ENCODE data around the gene CALML3. TPM values are rescaled to one million over a fixed set of nuclear protein-coding genes. Genes with fewer than 3 reads are reported as not detected.

CALML3 gene
- total RNA-seq, 1 donor from 2014 or later = not detected

- DNase-seq (ENCODE audit: low read depth) = no peak
- H3K27ac Mint-ChIP-seq (ENCODE audit: unreplicated experiment) = no peak overlapping the region
- H3K9ac ChIP-seq (ENCODE audit: low read length) = no peak overlapping the region
- peaks cover 18% of the 10 kb centered on the region for H3K4me1 ChIP-seq (ENCODE audit: insufficient read depth, low read length)
- H3K4me3 ChIP-seq (ENCODE audit: insufficient read depth, low read depth, low read length) = no peak overlapping the region
- H3K27me3 Mint-ChIP-seq (ENCODE audit: low read depth, unreplicated experiment) = peaks cover 7% of the 10 kb centered on the region
- H3K36me3 ChIP-seq (ENCODE audit: insufficient read depth, low read length) = no peaks in the 10 kb centered on the region
- no peak overlapping the region for H3K4me3 Mint-ChIP-seq (ENCODE audit: unreplicated experiment)
- H3K4me2 ChIP-seq (ENCODE audit: low read length) = no peak overlapping the region
- no peaks in the 10 kb centered on the region for H3K79me2 ChIP-seq (ENCODE audit: insufficient read depth, low read length)
- peaks cover 9% of the 10 kb centered on the region for H3K4me1 Mint-ChIP-seq (ENCODE audit: low read depth, unreplicated experiment)
- H3K36me3 Mint-ChIP-seq (ENCODE audit: low read depth, unreplicated experiment) = peaks cover 1% of the 10 kb centered on the region
- no peak overlapping the region for H3K27ac ChIP-seq (ENCODE audit: low read depth, low read length)
- no peaks in the 10 kb centered on the region for H3K9me3 ChIP-seq (ENCODE audit: insufficient read depth, low read depth, low read length)
- TF ChIP-seq CTCF (IDR thresholded peaks at IDR 0.05; ENCODE audit: insufficient read depth, low read depth, low read length) (no peak), EZH2 (IDR thresholded peaks at IDR 0.05; ENCODE audit: insufficient read depth, low read length) (no peak)
- peaks cover 2% of the 10 kb centered on the region for H3K9me3 Mint-ChIP-seq (ENCODE audit: unreplicated experiment)
- no peaks in the 10 kb centered on the region for H3K27me3 ChIP-seq (ENCODE audit: insufficient read depth, low read length)
- FAIRE-seq = no peak
- no peak overlapping the region for H2AFZ ChIP-seq (ENCODE audit: low read depth, low read length)
- H4K20me1 ChIP-seq (ENCODE audit: insufficient read depth, low read length) = no peaks in the 10 kb centered on the region
These were observed 48.7 kb downstream of the CALML3 start for GRCh38 chr10:5573319-5573950.

GRCh38 chr10:5573968-5574641 lies 49.3 kb downstream of the CALML3 start:
- Mint-ChIP-seq H3K9me3 (ENCODE audit: unreplicated experiment) (peaks cover 2% of the 10 kb centered on the region), H3K4me3 (ENCODE audit: unreplicated experiment) (peak overlapping the region; percentile 27), H3K27ac (ENCODE audit: unreplicated experiment) (peak overlapping the region; percentile 78), H3K27me3 (ENCODE audit: low read depth, unreplicated experiment) (peaks cover 6% of the 10 kb centered on the region), H3K36me3 (ENCODE audit: low read depth, unreplicated experiment) (peaks cover 1% of the 10 kb centered on the region), H3K4me1 (ENCODE audit: low read depth, unreplicated experiment) (peaks cover 9% of the 10 kb centered on the region)
- peaks cover 18% of the 10 kb centered on the region for H3K4me1 ChIP-seq (ENCODE audit: insufficient read depth, low read length)
- FAIRE-seq (no peak), DNase-seq (ENCODE audit: low read depth) (no peak)
- no peaks in the 10 kb centered on the region for H3K79me2 ChIP-seq (ENCODE audit: insufficient read depth, low read length)
- peak overlapping the region; percentile 21 for H2AFZ ChIP-seq (ENCODE audit: low read depth, low read length)
- H3K27ac ChIP-seq (ENCODE audit: low read depth, low read length) = no peak overlapping the region
- no peak overlapping the region for H3K4me3 ChIP-seq (ENCODE audit: insufficient read depth, low read depth, low read length)
- TF ChIP-seq EZH2 (IDR thresholded peaks at IDR 0.05; ENCODE audit: insufficient read depth, low read length) (no peak), CTCF (IDR thresholded peaks at IDR 0.05; ENCODE audit: insufficient read depth, low read depth, low read length) (no peak)
- no peaks in the 10 kb centered on the region for H4K20me1 ChIP-seq (ENCODE audit: insufficient read depth, low read length)
- H3K9me3 ChIP-seq (ENCODE audit: insufficient read depth, low read depth, low read length) = no peaks in the 10 kb centered on the region
- no peak overlapping the region for H3K4me2 ChIP-seq (ENCODE audit: low read length)
- H3K9ac ChIP-seq (ENCODE audit: low read length) = no peak overlapping the region
- H3K27me3 ChIP-seq (ENCODE audit: insufficient read depth, low read length) = no peaks in the 10 kb centered on the region
- no peaks in the 10 kb centered on the region for H3K36me3 ChIP-seq (ENCODE audit: insufficient read depth, low read length)

- H3K27me3 ChIP-seq (ENCODE audit: insufficient read depth, low read length) = no peaks in the 10 kb centered on the region
- H2AFZ ChIP-seq (ENCODE audit: low read depth, low read length) = peak overlapping the region; percentile 51
- Mint-ChIP-seq H3K27me3 (ENCODE audit: low read depth, unreplicated experiment) (peaks cover 6% of the 10 kb centered on the region), H3K27ac (ENCODE audit: unreplicated experiment) (no peak overlapping the region), H3K9me3 (ENCODE audit: unreplicated experiment) (peaks cover 2% of the 10 kb centered on the region), H3K4me1 (ENCODE audit: low read depth, unreplicated experiment) (peaks cover 9% of the 10 kb centered on the region), H3K36me3 (ENCODE audit: low read depth, unreplicated experiment) (peaks cover 1% of the 10 kb centered on the region), H3K4me3 (ENCODE audit: unreplicated experiment) (no peak overlapping the region)
- TF ChIP-seq EZH2 (IDR thresholded peaks at IDR 0.05; ENCODE audit: insufficient read depth, low read length) (no peak), CTCF (IDR thresholded peaks at IDR 0.05; ENCODE audit: insufficient read depth, low read depth, low read length) (no peak)
- H3K27ac ChIP-seq (ENCODE audit: low read depth, low read length) = no peak overlapping the region
- peaks cover 18% of the 10 kb centered on the region for H3K4me1 ChIP-seq (ENCODE audit: insufficient read depth, low read length)
- H3K9ac ChIP-seq (ENCODE audit: low read length) = peak overlapping the region; percentile 42
- DNase-seq (ENCODE audit: low read depth) (no peak), FAIRE-seq (no peak)
- H3K36me3 ChIP-seq (ENCODE audit: insufficient read depth, low read length) = no peaks in the 10 kb centered on the region
- no peaks in the 10 kb centered on the region for H4K20me1 ChIP-seq (ENCODE audit: insufficient read depth, low read length)
- no peaks in the 10 kb centered on the region for H3K79me2 ChIP-seq (ENCODE audit: insufficient read depth, low read length)
- no peaks in the 10 kb centered on the region for H3K9me3 ChIP-seq (ENCODE audit: insufficient read depth, low read depth, low read length)
- H3K4me2 ChIP-seq (ENCODE audit: low read length) = no peak overlapping the region
- no peak overlapping the region for H3K4me3 ChIP-seq (ENCODE audit: insufficient read depth, low read depth, low read length)
These were observed 49.9 kb downstream of the CALML3 start for GRCh38 chr10:5574642-5575131.
